Colonic mucosa (tissue), 4 donors: ENCODE data around the gene CLEC19A. TPM values are rescaled to one million over a fixed set of nuclear protein-coding genes. Genes with fewer than 3 reads are reported as not detected.
"Not testable (repeated sequence)": the region's sequence is repeated elsewhere in the genome, so short reads cannot be mapped to it uniquely, and the experiment has no call there.

Source experiments
- DNase-seq: peaks from one replicate; pipeline ENCODE4 v3.0.0-alpha.2; 2020
- H3K27ac ChIP-seq: fragments of 200-600 bp; one replicate; pipeline ENCODE4 v1.8.0; 2021
- H3K27me3 ChIP-seq: fragments of 200-600 bp; one replicate; pipeline ENCODE4 v1.8.0; 2021
- H3K36me3 ChIP-seq: fragments of 200-600 bp; one replicate; pipeline ENCODE4 v1.8.0; 2021
- H3K4me1 ChIP-seq: fragments of 200-600 bp; one replicate; pipeline ENCODE4 v1.8.0; 2021; ENCODE audit warnings: mild to moderate bottlenecking
- H3K4me3 ChIP-seq: fragments of 200-600 bp; one replicate; pipeline ENCODE4 v1.8.0; 2021
- H3K9ac ChIP-seq, 2 donors: one replicate each; pipeline ENCODE4 v1.7.0; 2013; ENCODE audit warnings: control low read depth in 2 of 2, low read depth in 2 of 2, low read length in 2 of 2
- H3K9me3 ChIP-seq: fragments of 200-600 bp; one replicate; pipeline ENCODE4 v1.8.0; 2021
- intact Hi-C: fragments of 100-400 bp; cut with DNase I; formaldehyde crosslinking; loops from one replicate; pipeline ENCODE4 v1.14.1; 2022
- total RNA-seq, 2 donors: library from RNA; stranded (reverse); fragmentation: NEBNext Ultra II Directional in 1 of 2; extraction: Animal tissue kit (Norgen Biotek cat#: 25700) in 1 of 2; gene quantifications; one replicate each; pipeline ENCODE4 v1.2.1, GENCODE V29; 2021
- TF ChIP-seq, protein P1 (sequence below): fragments of 200-600 bp; IDR thresholded peaks from one replicate; pipeline ENCODE4 v1.8.0; 2022; ENCODE audit warnings: antibody characterized with exemption, mild to moderate bottlenecking
- donor health status: healthy.
- donor health status: DM: no; HTN: no; CAD: no.
- donor health status: DM: no; HTN: no; CAD: no.

Gene CLEC19A
- total RNA-seq, 2 donors from 2014 or later, result not detected

DNA sequence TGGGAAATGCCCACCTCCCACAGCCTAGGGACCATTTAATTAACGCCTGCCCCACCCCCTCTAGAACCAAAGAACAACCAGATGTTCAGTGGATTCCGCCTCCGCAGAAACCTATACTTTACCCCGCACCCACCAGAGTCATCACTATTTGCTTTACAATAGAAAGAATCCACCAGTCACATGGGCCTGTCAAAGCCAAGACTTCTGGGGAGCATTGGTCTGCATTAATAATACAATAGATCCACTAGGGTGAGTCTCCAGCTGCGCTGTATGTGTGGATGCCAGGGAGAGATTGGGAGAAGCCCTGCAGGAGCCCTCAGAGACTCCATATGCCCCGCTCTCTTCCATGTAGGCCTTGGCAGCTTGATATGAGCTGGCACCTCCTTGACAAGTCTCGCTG, 31.3 kb downstream of the CLEC19A start:
- Histone ChIP-seq H3K9ac (no peak overlapping the region), H3K27me3 (no peaks in the 10 kb centered on the region), H3K27ac (no peak overlapping the region), H3K9me3 (no peaks in the 10 kb centered on the region), H3K36me3 (no peaks in the 10 kb centered on the region), H3K4me3 (no peak overlapping the region), H3K4me1 (no peaks in the 10 kb centered on the region)
- no peak for DNase-seq
- TF ChIP-seq, protein P1, sequence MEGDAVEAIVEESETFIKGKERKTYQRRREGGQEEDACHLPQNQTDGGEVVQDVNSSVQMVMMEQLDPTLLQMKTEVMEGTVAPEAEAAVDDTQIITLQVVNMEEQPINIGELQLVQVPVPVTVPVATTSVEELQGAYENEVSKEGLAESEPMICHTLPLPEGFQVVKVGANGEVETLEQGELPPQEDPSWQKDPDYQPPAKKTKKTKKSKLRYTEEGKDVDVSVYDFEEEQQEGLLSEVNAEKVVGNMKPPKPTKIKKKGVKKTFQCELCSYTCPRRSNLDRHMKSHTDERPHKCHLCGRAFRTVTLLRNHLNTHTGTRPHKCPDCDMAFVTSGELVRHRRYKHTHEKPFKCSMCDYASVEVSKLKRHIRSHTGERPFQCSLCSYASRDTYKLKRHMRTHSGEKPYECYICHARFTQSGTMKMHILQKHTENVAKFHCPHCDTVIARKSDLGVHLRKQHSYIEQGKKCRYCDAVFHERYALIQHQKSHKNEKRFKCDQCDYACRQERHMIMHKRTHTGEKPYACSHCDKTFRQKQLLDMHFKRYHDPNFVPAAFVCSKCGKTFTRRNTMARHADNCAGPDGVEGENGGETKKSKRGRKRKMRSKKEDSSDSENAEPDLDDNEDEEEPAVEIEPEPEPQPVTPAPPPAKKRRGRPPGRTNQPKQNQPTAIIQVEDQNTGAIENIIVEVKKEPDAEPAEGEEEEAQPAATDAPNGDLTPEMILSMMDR, result no peak
- intact Hi-C loops, result no loop called here

DNA sequence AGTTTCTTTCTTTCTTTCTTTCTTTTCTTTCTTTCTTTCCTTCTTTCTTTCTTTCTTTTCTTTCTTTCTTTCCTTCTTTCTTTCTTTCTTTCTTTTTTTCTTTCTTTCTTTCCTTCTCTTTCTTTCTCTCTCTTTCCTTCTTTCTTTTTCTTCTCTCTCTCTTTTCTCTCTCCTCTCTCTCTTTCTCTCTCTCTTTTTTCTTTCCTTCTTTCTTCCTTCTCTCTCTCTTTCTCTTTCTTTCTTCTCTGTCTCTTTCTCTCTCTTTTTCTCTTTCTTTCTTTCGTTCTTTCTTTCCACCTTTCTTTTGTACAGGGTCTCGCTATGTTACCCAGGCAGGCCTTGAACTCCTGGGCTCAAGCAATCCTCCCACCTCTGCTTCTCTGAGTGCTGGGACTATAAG, 35.7 kb downstream of the CLEC19A start:
- H3K4me3 ChIP-seq, H3K9ac ChIP-seq, intact Hi-C loops, H3K27me3 ChIP-seq, H3K27ac ChIP-seq, H3K4me1 ChIP-seq, H3K9me3 ChIP-seq, H3K36me3 ChIP-seq, DNase-seq: not testable (repeated sequence)

DNA sequence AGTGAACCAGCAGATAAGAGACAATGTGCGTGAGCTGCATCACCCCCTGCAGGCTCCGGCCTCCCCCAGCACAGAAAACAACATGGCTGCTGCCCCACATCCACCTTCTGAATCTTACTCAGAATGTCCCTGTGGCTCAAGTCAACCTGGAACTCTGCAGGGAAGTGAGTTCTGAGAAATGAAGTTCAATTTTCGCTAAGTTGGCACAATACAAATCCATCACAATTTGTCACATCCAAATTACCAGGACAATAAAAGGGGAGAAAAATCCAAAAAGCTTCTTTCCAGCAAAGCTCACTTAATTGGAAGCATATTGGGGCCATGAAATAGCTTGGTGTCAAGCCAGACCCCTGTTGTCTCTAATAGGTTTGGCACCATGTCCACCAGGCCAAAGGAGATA, 38.1 kb downstream of the CLEC19A start:
- TF ChIP-seq, protein P1, result no peak
- H3K9ac ChIP-seq, result no peak overlapping the region
- H3K27ac ChIP-seq, result no peak overlapping the region
- H3K27me3 ChIP-seq, result no peaks in the 10 kb centered on the region
- H3K9me3 ChIP-seq, result no peaks in the 10 kb centered on the region
- no peak for DNase-seq
- H3K36me3 ChIP-seq, result no peaks in the 10 kb centered on the region
- no peaks in the 10 kb centered on the region for H3K4me1 ChIP-seq
- intact Hi-C loops, result no loop called here
- H3K4me3 ChIP-seq, result no peak overlapping the region

DNA sequence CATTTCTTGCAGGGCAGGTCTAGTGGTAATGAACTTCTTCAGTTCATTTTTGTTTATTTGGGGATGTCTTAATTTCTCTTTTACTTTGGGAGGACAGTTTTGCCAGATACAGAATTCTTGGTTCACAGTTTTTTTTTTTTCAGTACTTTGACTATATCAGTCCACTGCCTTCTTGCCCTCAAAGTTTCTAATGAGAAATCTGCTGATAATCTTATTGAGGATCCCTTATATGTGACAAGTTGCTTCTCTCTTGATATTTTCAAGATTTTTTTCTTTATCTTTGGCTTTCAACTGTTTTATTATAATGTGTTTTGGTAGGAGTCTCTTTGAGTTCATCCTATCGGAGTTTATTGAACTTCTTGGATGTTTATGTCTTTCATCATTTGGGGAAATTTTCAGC, 42.8 kb downstream of the CLEC19A start:
- Histone ChIP-seq H3K36me3 (no peaks in the 10 kb centered on the region), H3K27me3 (no peaks in the 10 kb centered on the region), H3K9me3 (no peaks in the 10 kb centered on the region), H3K27ac (no peak overlapping the region), H3K9ac (no peak overlapping the region), H3K4me3 (no peak overlapping the region), H3K4me1 (no peaks in the 10 kb centered on the region)
- TF ChIP-seq, protein P1, result no peak
- no peak for DNase-seq
- intact Hi-C loops, result no loop called here

DNA sequence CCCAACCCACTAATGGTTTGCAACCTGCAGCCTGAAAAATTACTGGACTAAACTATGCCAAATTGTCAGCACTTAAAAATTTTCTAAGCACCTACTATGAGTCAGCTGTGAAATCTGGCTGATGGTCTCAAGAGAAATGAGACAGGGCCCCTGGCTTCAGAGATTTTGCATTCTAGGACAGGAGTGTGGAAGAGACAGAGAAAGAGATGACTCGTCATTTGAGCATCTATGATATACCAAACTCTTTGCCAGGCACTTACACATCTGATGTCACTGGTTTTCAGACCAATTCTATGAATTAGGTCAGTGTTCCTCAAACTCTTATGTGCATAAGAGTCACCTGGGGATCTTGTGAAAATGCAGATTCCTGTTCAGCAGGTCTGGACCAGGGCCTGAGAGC, 44.4 kb downstream of the CLEC19A start:
- H3K27me3 ChIP-seq, result no peaks in the 10 kb centered on the region
- DNase-seq, result no peak
- H3K9ac ChIP-seq, result no peak overlapping the region
- TF ChIP-seq, protein P1, result no peak
- no peaks in the 10 kb centered on the region for H3K36me3 ChIP-seq
- no peak overlapping the region for H3K4me3 ChIP-seq
- no peak overlapping the region for H3K27ac ChIP-seq
- intact Hi-C loops, result no loop called here
- H3K9me3 ChIP-seq, result no peaks in the 10 kb centered on the region
- H3K4me1 ChIP-seq, result no peaks in the 10 kb centered on the region

DNA sequence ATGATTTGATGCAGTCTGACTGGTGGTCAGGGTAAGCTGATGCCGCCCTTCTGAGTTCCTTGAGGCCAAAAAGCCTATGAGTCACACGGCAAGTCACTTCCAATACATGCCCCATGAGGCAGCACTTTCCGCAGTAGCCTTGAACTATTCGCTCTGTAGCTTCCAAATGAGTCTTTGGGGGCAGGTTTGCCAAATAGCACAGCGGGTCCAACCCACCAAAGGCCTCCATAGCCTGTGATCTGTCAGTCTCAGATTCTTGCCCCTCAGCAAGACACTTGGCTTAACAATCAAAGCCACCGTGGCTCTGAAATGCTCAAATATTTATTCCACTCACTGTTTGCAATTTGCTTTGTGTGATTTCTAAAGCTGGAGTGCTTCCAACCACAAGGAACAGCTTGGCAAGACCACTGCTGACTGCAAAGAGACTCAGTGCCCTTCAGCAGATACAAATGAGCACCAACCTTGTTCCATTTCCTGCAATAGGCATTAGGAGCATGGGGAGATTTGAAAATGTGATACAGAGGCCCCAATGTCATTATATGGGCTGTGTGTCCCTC, 45.4 kb downstream of the CLEC19A start:
- no peak overlapping the region for H3K27ac ChIP-seq
- no peak for DNase-seq
- intact Hi-C loops, result no loop called here
- no peaks in the 10 kb centered on the region for H3K4me1 ChIP-seq
- TF ChIP-seq, protein P1, result no peak
- no peaks in the 10 kb centered on the region for H3K27me3 ChIP-seq
- H3K9me3 ChIP-seq, result no peaks in the 10 kb centered on the region
- no peaks in the 10 kb centered on the region for H3K36me3 ChIP-seq
- H3K4me3 ChIP-seq, result no peak overlapping the region
- no peak overlapping the region for H3K9ac ChIP-seq
